CD4-positive, alpha-beta T cell (primary cell): Measurements from ENCODE around the gene WWOX. TPM values are rescaled to one million over a fixed set of nuclear protein-coding genes. Genes with fewer than 3 reads are reported as not detected.
"Not testable (repeated sequence)": the region's sequence is repeated elsewhere in the genome, so short reads cannot be mapped to it uniquely, and the experiment has no call there.

Experiments
- ATAC-seq: fragments of 200-7000 bp; cut with Tn5 transposase; one replicate; pipeline ENCODE4 v1.10.0; 2022; ENCODE audit warnings: mild to moderate bottlenecking; ENCODE audit not compliant: poor library complexity
- CTCF ChIA-PET: fragments of 350-600 bp; sonication (Branson Sonifier 250); formaldehyde crosslinking; loops from one replicate; lab custom pipeline; 2021; ENCODE audit warnings: antibody characterized with exemption, inconsistent platforms; lab: Charles Lee
- POLR2A ChIA-PET: fragments of 350-600 bp; sonication (Branson Sonifier 250); formaldehyde crosslinking; loops from one replicate; lab custom pipeline; 2021; ENCODE audit warnings: antibody characterized with exemption, inconsistent platforms; lab: Charles Lee
- DNase-seq, 14 experiments: peaks; one replicate each; pipeline ENCODE4 v3.0.0-alpha.2; 2013 to 2020; ENCODE audit warnings: mixed read lengths in 2 of 14
- H3K27ac ChIP-seq, 2 donors: one replicate each; pipeline versions ENCODE4 v1.5.1 to v1.7.0; 2013; ENCODE audit warnings: low read length in 2 of 2, low read depth in 1 of 2, mild to moderate bottlenecking in 1 of 2
- H3K27me3 ChIP-seq, 2 experiments: 1 replicate in 1 of 2; 2 replicates in 1 of 2; pipeline versions ENCODE4 v1.6.1 to v1.7.0; 2013; ENCODE audit warnings: low read length in 2 of 2, control low read depth in 1 of 2, mild to moderate bottlenecking in 1 of 2, moderate library complexity in 1 of 2; ENCODE audit not compliant: insufficient read depth in 2 of 2, control insufficient read depth in 1 of 2
- H3K36me3 ChIP-seq: one replicate; pipeline ENCODE4 v1.6.1; 2013; ENCODE audit warnings: low read length, control low read depth; ENCODE audit not compliant: insufficient read depth
- H3K4me1 ChIP-seq: one replicate; pipeline ENCODE4 v1.6.1; 2013; ENCODE audit warnings: low read length, control low read depth; ENCODE audit not compliant: insufficient read depth
- H3K4me3 ChIP-seq: one replicate; pipeline ENCODE4 v1.5.1; 2013; ENCODE audit warnings: mild to moderate bottlenecking, low read length, moderate library complexity
- H3K9me3 ChIP-seq, 2 experiments: 1 replicate in 1 of 2; 2 replicates in 1 of 2; pipeline versions ENCODE4 v1.6.1 to v1.7.0; 2013; ENCODE audit warnings: low read length in 2 of 2, mild to moderate bottlenecking in 2 of 2, control low read depth in 1 of 2, moderate library complexity in 1 of 2; ENCODE audit not compliant: control insufficient read depth in 1 of 2, insufficient read depth in 1 of 2
- H3K27ac Mint-ChIP-seq: one replicate; pipeline ENCODE4 v1.8.0; 2020; ENCODE audit warnings: mixed read lengths
- H3K27me3 Mint-ChIP-seq: one replicate; pipeline ENCODE4 v1.8.0; 2021; ENCODE audit warnings: mixed read lengths
- H3K36me3 Mint-ChIP-seq: one replicate; pipeline ENCODE4 v1.8.0; 2021; ENCODE audit warnings: low read depth, mixed read lengths
- H3K4me1 Mint-ChIP-seq: one replicate; pipeline ENCODE4 v1.8.0; 2021; ENCODE audit warnings: low read depth, mixed read lengths
- H3K4me3 Mint-ChIP-seq: one replicate; pipeline ENCODE4 v1.8.0; 2020; ENCODE audit warnings: mild to moderate bottlenecking, mixed read lengths
- H3K9me3 Mint-ChIP-seq: one replicate; pipeline ENCODE4 v1.8.0; 2020; ENCODE audit warnings: mixed read lengths
- CTCF ChIP-seq: fragments of 200-600 bp; IDR thresholded peaks from one replicate; pipeline ENCODE4 v1.8.0; 2022; ENCODE audit warnings: antibody characterized with exemption, mild to moderate bottlenecking
- intact Hi-C, 2 experiments: fragments of 100-400 bp; cut with DNase I in 1 of 2; cut with micrococcal nuclease in 1 of 2; formaldehyde crosslinking; loops; one replicate each; pipeline versions ENCODE4 v1.15.1 to v1.9.0; 2023 to 2025; cut with DNase I, micrococcal nuclease
- total RNA-seq, 174 experiments: library from RNA in 2 of 174; stranded (reverse) in 2 of 174; gene quantifications; one replicate each; pipeline ENCODE4 v1.2.3 and lab custom pipeline; 2021 to 2026

WWOX gene
- total RNA-seq, 2 experiments from 2014 or later, result 19.3 to 21.7 TPM

- no peak overlapping the region for H3K4me3 ChIP-seq
- H3K4me3 Mint-ChIP-seq, result no peak overlapping the region
- H3K9me3 ChIP-seq, result no peaks in the 10 kb centered on the region
- POLR2A ChIA-PET, result no interaction called here
- TF ChIP-seq CTCF, result no peak
- H3K9me3 Mint-ChIP-seq, result no peaks in the 10 kb centered on the region
- ATAC-seq, result no peak
- H3K4me1 Mint-ChIP-seq, result no peaks in the 10 kb centered on the region
- no peaks in the 10 kb centered on the region for H3K36me3 Mint-ChIP-seq
- H3K27me3 Mint-ChIP-seq, result no peaks in the 10 kb centered on the region
- no peaks in the 10 kb centered on the region for H3K27me3 ChIP-seq
- no peak for DNase-seq
- no peak overlapping the region for H3K27ac Mint-ChIP-seq
- CTCF ChIA-PET, result no interaction called here
- no peaks in the 10 kb centered on the region for H3K36me3 ChIP-seq
- H3K4me1 ChIP-seq, result no peaks in the 10 kb centered on the region
- intact Hi-C loops, result no loop called here
- H3K27ac ChIP-seq, result no peak overlapping the region
These were observed 497.6 kb downstream of the WWOX start for GRCh38 chr16:78596996-78597422.

DNA sequence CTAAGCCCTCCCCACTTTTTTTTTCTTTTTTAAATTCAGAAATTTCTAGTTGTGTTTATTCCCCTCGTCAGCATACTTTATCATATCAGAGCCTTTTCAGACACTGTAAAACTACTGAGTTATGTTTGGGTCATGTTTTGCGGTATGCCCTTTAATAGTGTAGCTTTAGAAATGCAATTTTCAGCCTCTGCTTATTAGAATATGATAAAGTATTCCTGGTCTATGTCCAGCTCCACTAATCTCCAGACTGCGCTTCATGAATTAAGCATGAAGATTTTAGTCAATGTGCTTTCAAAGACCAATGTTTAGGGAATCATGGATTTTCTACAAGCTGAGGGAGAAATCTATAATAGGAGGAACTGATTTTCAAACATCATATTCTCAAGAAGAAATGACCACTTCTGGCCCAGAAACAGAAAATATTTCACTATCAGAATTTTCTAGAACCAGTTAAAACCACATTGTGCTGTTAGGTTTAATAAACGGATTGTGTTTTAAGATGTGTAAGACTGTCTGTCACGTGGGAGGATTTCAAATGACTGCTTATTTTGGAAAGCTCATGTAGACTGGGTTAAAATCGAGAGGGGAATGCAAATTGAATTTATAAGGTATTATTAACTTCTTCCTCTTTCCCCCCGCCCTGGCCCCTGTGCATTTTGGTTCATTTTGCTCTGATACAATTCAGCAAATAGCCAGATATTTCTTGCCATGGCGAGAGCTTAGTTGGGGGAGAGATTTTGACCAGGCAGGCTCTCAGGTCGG lies 498.5 kb downstream of the WWOX start:
- no peaks in the 10 kb centered on the region for H3K27me3 ChIP-seq
- TF ChIP-seq CTCF, result no peak
- no peaks in the 10 kb centered on the region for H3K9me3 ChIP-seq
- DNase-seq (no peak), ATAC-seq (no peak)
- no peaks in the 10 kb centered on the region for H3K4me1 ChIP-seq
- Mint-ChIP-seq H3K4me3 (no peak overlapping the region), H3K27ac (no peak overlapping the region), H3K9me3 (no peaks in the 10 kb centered on the region), H3K36me3 (no peaks in the 10 kb centered on the region), H3K27me3 (no peaks in the 10 kb centered on the region), H3K4me1 (no peaks in the 10 kb centered on the region)
- ChIA-PET POLR2A (no interaction called here), CTCF (no interaction called here)
- no peaks in the 10 kb centered on the region for H3K36me3 ChIP-seq
- H3K4me3 ChIP-seq, result no peak overlapping the region
- intact Hi-C loops, result no loop called here
- H3K27ac ChIP-seq, result no peak overlapping the region

- ChIA-PET CTCF (no interaction called here), POLR2A (no interaction called here)
- no peak for TF ChIP-seq CTCF
- H3K36me3 ChIP-seq, result no peaks in the 10 kb centered on the region
- DNase-seq (no peak), ATAC-seq (no peak)
- intact Hi-C loops, result no loop called here
- H3K27ac ChIP-seq, result no peak overlapping the region
- Mint-ChIP-seq H3K4me1 (no peaks in the 10 kb centered on the region), H3K36me3 (no peaks in the 10 kb centered on the region), H3K4me3 (no peak overlapping the region), H3K9me3 (no peaks in the 10 kb centered on the region), H3K27me3 (no peaks in the 10 kb centered on the region), H3K27ac (no peak overlapping the region)
- H3K4me3 ChIP-seq, result no peak overlapping the region
- H3K4me1 ChIP-seq, result no peaks in the 10 kb centered on the region
- no peaks in the 10 kb centered on the region for H3K27me3 ChIP-seq
- H3K9me3 ChIP-seq, result no peaks in the 10 kb centered on the region
These were observed 499.8 kb downstream of the WWOX start for GRCh38 chr16:78599271-78599670.

DNA sequence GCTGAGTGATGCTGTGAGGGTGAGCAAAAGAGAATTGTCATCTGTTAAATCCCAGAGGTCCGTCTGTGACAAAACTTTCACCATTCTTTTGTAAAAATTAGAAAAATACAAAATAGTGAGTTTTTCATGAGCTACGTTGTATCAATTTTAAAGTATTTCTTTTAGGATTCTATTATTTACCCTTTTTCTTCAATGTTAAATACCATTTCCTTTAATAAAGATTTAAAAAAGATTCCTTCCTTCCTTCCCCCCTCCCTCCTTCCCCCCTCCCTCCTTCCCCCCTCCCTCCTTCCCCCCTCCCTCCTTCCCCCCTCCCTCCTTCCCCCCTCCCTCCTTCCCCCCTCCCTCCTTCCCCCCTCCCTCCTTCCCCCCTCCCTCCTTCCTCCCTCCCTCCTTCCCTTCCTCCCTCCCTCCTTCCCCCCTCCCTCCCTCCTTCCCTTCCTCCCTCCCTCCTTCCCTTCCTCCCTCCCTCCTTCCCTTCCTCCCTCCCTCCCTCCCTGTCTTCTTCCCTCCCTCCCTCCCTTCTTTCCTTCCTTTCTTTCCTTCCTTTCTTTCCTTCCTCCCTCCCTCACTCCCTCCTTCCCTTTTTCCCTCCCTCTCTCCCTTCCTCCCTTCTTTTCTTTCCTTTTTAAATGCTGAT lies 505.1 kb downstream of the WWOX start:
- H3K4me3 Mint-ChIP-seq, H3K9me3 Mint-ChIP-seq, H3K27me3 Mint-ChIP-seq, H3K36me3 Mint-ChIP-seq, DNase-seq, H3K27me3 ChIP-seq, CTCF ChIA-PET, H3K9me3 ChIP-seq, ATAC-seq, H3K27ac Mint-ChIP-seq, H3K36me3 ChIP-seq, intact Hi-C loops, H3K27ac ChIP-seq, POLR2A ChIA-PET, H3K4me3 ChIP-seq, H3K4me1 ChIP-seq: not testable (repeated sequence)
- peaks cover 15% of the 10 kb centered on the region for H3K4me1 Mint-ChIP-seq
